CD4-positive, alpha-beta T cell (primary cell): ENCODE data around the gene LPP. TPM values are rescaled to one million over a fixed set of nuclear protein-coding genes. Genes with fewer than 3 reads are reported as not detected.
A peak's percentile ranks its signal among the peaks of the same experiment; 100 is the strongest.

Experiments used
- ATAC-seq: fragments of 200-7000 bp; cut with Tn5 transposase; one replicate; pipeline ENCODE4 v1.10.0; 2022; ENCODE audit warnings: mild to moderate bottlenecking; ENCODE audit not compliant: poor library complexity
- CTCF ChIA-PET: fragments of 350-600 bp; sonication (Branson Sonifier 250); formaldehyde crosslinking; loops from one replicate; lab custom pipeline; 2021; ENCODE audit warnings: antibody characterized with exemption, inconsistent platforms; lab: Charles Lee
- POLR2A ChIA-PET: fragments of 350-600 bp; sonication (Branson Sonifier 250); formaldehyde crosslinking; loops from one replicate; lab custom pipeline; 2021; ENCODE audit warnings: antibody characterized with exemption, inconsistent platforms; lab: Charles Lee
- DNase-seq, 14 experiments: peaks; one replicate each; pipeline ENCODE4 v3.0.0-alpha.2; 2013 to 2020; ENCODE audit warnings: mixed read lengths in 2 of 14
- H3K27ac ChIP-seq, 2 donors: one replicate each; pipeline versions ENCODE4 v1.5.1 to v1.7.0; 2013; ENCODE audit warnings: low read length in 2 of 2, low read depth in 1 of 2, mild to moderate bottlenecking in 1 of 2
- H3K27me3 ChIP-seq, 2 experiments: 1 replicate in 1 of 2; 2 replicates in 1 of 2; pipeline versions ENCODE4 v1.6.1 to v1.7.0; 2013; ENCODE audit warnings: low read length in 2 of 2, control low read depth in 1 of 2, mild to moderate bottlenecking in 1 of 2, moderate library complexity in 1 of 2; ENCODE audit not compliant: insufficient read depth in 2 of 2, control insufficient read depth in 1 of 2
- H3K36me3 ChIP-seq: one replicate; pipeline ENCODE4 v1.6.1; 2013; ENCODE audit warnings: low read length, control low read depth; ENCODE audit not compliant: insufficient read depth
- H3K4me1 ChIP-seq: one replicate; pipeline ENCODE4 v1.6.1; 2013; ENCODE audit warnings: low read length, control low read depth; ENCODE audit not compliant: insufficient read depth
- H3K4me3 ChIP-seq: one replicate; pipeline ENCODE4 v1.5.1; 2013; ENCODE audit warnings: mild to moderate bottlenecking, low read length, moderate library complexity
- H3K9me3 ChIP-seq, 2 experiments: 1 replicate in 1 of 2; 2 replicates in 1 of 2; pipeline versions ENCODE4 v1.6.1 to v1.7.0; 2013; ENCODE audit warnings: low read length in 2 of 2, mild to moderate bottlenecking in 2 of 2, control low read depth in 1 of 2, moderate library complexity in 1 of 2; ENCODE audit not compliant: control insufficient read depth in 1 of 2, insufficient read depth in 1 of 2
- H3K27ac Mint-ChIP-seq: one replicate; pipeline ENCODE4 v1.8.0; 2020; ENCODE audit warnings: mixed read lengths
- H3K27me3 Mint-ChIP-seq: one replicate; pipeline ENCODE4 v1.8.0; 2021; ENCODE audit warnings: mixed read lengths
- H3K36me3 Mint-ChIP-seq: one replicate; pipeline ENCODE4 v1.8.0; 2021; ENCODE audit warnings: low read depth, mixed read lengths
- H3K4me1 Mint-ChIP-seq: one replicate; pipeline ENCODE4 v1.8.0; 2021; ENCODE audit warnings: low read depth, mixed read lengths
- H3K4me3 Mint-ChIP-seq: one replicate; pipeline ENCODE4 v1.8.0; 2020; ENCODE audit warnings: mild to moderate bottlenecking, mixed read lengths
- H3K9me3 Mint-ChIP-seq: one replicate; pipeline ENCODE4 v1.8.0; 2020; ENCODE audit warnings: mixed read lengths
- intact Hi-C, 2 experiments: fragments of 100-400 bp; cut with DNase I in 1 of 2; cut with micrococcal nuclease in 1 of 2; formaldehyde crosslinking; loops; one replicate each; pipeline versions ENCODE4 v1.15.1 to v1.9.0; 2023 to 2025; cut with DNase I, micrococcal nuclease
- total RNA-seq, 174 experiments: library from RNA in 2 of 174; stranded (reverse) in 2 of 174; gene quantifications; one replicate each; pipeline ENCODE4 v1.2.3 and lab custom pipeline; 2021 to 2026
- TF ChIP-seq, protein P1 (sequence below): fragments of 200-600 bp; IDR thresholded peaks from one replicate; pipeline ENCODE4 v1.8.0; 2022; ENCODE audit warnings: antibody characterized with exemption, mild to moderate bottlenecking

Gene LPP
- total RNA-seq, 2 experiments from 2014 or later = 45.6 to 45.9 TPM

GRCh38 chr3:188554404-188554803 lies 400.4 kb downstream of the LPP start:
- intact Hi-C loops = no loop called here
- H3K9me3 ChIP-seq = no peaks in the 10 kb centered on the region
- H3K36me3 Mint-ChIP-seq = no peaks in the 10 kb centered on the region
- H3K4me1 ChIP-seq = peaks cover 3% of the 10 kb centered on the region
- H3K9me3 Mint-ChIP-seq = no peaks in the 10 kb centered on the region
- ChIA-PET CTCF (no interaction called here), POLR2A (no interaction called here)
- H3K4me3 ChIP-seq = no peak overlapping the region
- peaks cover 21% of the 10 kb centered on the region for H3K4me1 Mint-ChIP-seq
- H3K27me3 Mint-ChIP-seq = no peaks in the 10 kb centered on the region
- no peak for ATAC-seq
- H3K27ac ChIP-seq = no peak overlapping the region
- no peak overlapping the region for H3K27ac Mint-ChIP-seq
- no peaks in the 10 kb centered on the region for H3K27me3 ChIP-seq
- H3K36me3 ChIP-seq = no peaks in the 10 kb centered on the region
- TF ChIP-seq, protein P1, sequence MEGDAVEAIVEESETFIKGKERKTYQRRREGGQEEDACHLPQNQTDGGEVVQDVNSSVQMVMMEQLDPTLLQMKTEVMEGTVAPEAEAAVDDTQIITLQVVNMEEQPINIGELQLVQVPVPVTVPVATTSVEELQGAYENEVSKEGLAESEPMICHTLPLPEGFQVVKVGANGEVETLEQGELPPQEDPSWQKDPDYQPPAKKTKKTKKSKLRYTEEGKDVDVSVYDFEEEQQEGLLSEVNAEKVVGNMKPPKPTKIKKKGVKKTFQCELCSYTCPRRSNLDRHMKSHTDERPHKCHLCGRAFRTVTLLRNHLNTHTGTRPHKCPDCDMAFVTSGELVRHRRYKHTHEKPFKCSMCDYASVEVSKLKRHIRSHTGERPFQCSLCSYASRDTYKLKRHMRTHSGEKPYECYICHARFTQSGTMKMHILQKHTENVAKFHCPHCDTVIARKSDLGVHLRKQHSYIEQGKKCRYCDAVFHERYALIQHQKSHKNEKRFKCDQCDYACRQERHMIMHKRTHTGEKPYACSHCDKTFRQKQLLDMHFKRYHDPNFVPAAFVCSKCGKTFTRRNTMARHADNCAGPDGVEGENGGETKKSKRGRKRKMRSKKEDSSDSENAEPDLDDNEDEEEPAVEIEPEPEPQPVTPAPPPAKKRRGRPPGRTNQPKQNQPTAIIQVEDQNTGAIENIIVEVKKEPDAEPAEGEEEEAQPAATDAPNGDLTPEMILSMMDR = no peak
- DNase-seq = no peak
- no peak overlapping the region for H3K4me3 Mint-ChIP-seq

GRCh38 chr3:188557235-188557634 lies 403.3 kb downstream of the LPP start:
- TF ChIP-seq, protein P1 = no peak
- Mint-ChIP-seq H3K27me3 (no peaks in the 10 kb centered on the region), H3K27ac (no peak overlapping the region), H3K4me1 (peaks cover 17% of the 10 kb centered on the region), H3K36me3 (no peaks in the 10 kb centered on the region), H3K4me3 (no peak overlapping the region), H3K9me3 (no peaks in the 10 kb centered on the region)
- H3K27me3 ChIP-seq = no peaks in the 10 kb centered on the region
- ChIA-PET CTCF (no interaction called here), POLR2A (no interaction called here)
- no peak overlapping the region for H3K4me3 ChIP-seq
- intact Hi-C loops = no loop called here
- H3K4me1 ChIP-seq = peaks cover 3% of the 10 kb centered on the region
- ATAC-seq (no peak), DNase-seq (no peak)
- no peaks in the 10 kb centered on the region for H3K36me3 ChIP-seq
- H3K9me3 ChIP-seq = no peaks in the 10 kb centered on the region
- no peak overlapping the region for H3K27ac ChIP-seq

- H3K4me1 ChIP-seq = no peaks in the 10 kb centered on the region
- no peaks in the 10 kb centered on the region for H3K9me3 Mint-ChIP-seq
- ATAC-seq = no peak
- H3K27me3 ChIP-seq = no peaks in the 10 kb centered on the region
- H3K9me3 ChIP-seq = no peaks in the 10 kb centered on the region
- H3K36me3 ChIP-seq = no peaks in the 10 kb centered on the region
- H3K27ac Mint-ChIP-seq = no peak overlapping the region
- H3K4me3 ChIP-seq = no peak overlapping the region
- peak in 2 of 14 experiments; percentile 14 to 34 for DNase-seq
- H3K27ac ChIP-seq = no peak overlapping the region
- intact Hi-C loops = no loop called here
- H3K4me1 Mint-ChIP-seq = peaks cover 4% of the 10 kb centered on the region
- no peak overlapping the region for H3K4me3 Mint-ChIP-seq
- ChIA-PET CTCF (no interaction called here), POLR2A (no interaction called here)
- H3K27me3 Mint-ChIP-seq = no peaks in the 10 kb centered on the region
- TF ChIP-seq, protein P1 = no peak
- no peaks in the 10 kb centered on the region for H3K36me3 Mint-ChIP-seq
These were observed 404.6 kb downstream of the LPP start for GRCh38 chr3:188558343-188559071.
